Measurements from ENCODE around the gene CNMD.

GRCh38 chr13:52737965-52738364 is 1.7 kb downstream of the CNMD start:
- TF ChIP-seq POLR2A (IDR thresholded peaks at IDR 0.05; ENCODE audit: low read depth, low read length), result no peak
- TF ChIP-seq CTCF (conservative IDR thresholded peaks at IDR 0.05; ENCODE audit: low read depth, low read length), result no peak
